Mesendoderm (in vitro differentiated cells): Measurements from ENCODE around the gene IL17RE.
A peak's percentile ranks its signal among the peaks of the same experiment; 100 is the strongest.
"Not testable (repeated sequence)": the region's sequence is repeated elsewhere in the genome, so short reads cannot be mapped to it uniquely, and the experiment has no call there.

Experiments used
- DNase-seq: peaks from one replicate; pipeline ENCODE4 v3.0.0; 2013
- H2AK5ac ChIP-seq: 2 replicates; pipeline ENCODE4 v1.6.1; 2013; ENCODE audit warnings: low read length, inconsistent platforms
- H2BK120ac ChIP-seq: 2 replicates; pipeline ENCODE4 v1.6.1; 2013; ENCODE audit warnings: low read depth, mild to moderate bottlenecking, low read length, moderate library complexity, mixed read lengths
- H2BK15ac ChIP-seq: replicated peaks from 2 replicates; pipeline ENCODE4 v1.6.1; 2013; ENCODE audit warnings: low read depth, mild to moderate bottlenecking, moderate library complexity
- H2BK5ac ChIP-seq: 2 replicates; pipeline ENCODE4 v1.6.1; 2013; ENCODE audit warnings: low read length, inconsistent platforms
- H3K18ac ChIP-seq: 2 replicates; pipeline ENCODE4 v1.6.1; 2013; ENCODE audit warnings: mild to moderate bottlenecking, low read length, mixed read lengths
- H3K23ac ChIP-seq: one replicate; pipeline ENCODE4 v1.6.1; 2013; ENCODE audit warnings: low read length
- H3K27ac ChIP-seq: 2 replicates; pipeline ENCODE4 v1.5.1; 2013; ENCODE audit warnings: low read depth, mild to moderate bottlenecking, inconsistent platforms, low read length, moderate library complexity
- H3K27me3 ChIP-seq: 2 replicates; pipeline ENCODE4 v1.6.1; 2013; ENCODE audit warnings: low read length, control low read depth, mild to moderate bottlenecking, inconsistent platforms; ENCODE audit not compliant: insufficient read depth, poor library complexity
- H3K36me3 ChIP-seq: 2 replicates; pipeline ENCODE4 v1.6.1; 2013; ENCODE audit warnings: low read length, inconsistent platforms; ENCODE audit not compliant: control insufficient read depth, insufficient read depth
- H3K4ac ChIP-seq: one replicate; pipeline ENCODE4 v1.6.1; 2013; ENCODE audit warnings: low read depth, mild to moderate bottlenecking, low read length, moderate library complexity
- H3K4me1 ChIP-seq: 2 replicates; pipeline ENCODE4 v1.6.1; 2013; ENCODE audit warnings: low read depth, low read length, inconsistent platforms; ENCODE audit not compliant: control insufficient read depth
- H3K4me2 ChIP-seq: 2 replicates; pipeline ENCODE4 v1.6.1; 2013; ENCODE audit warnings: low read length
- H3K4me3 ChIP-seq: 2 replicates; pipeline ENCODE4 v1.5.1; 2013; ENCODE audit warnings: mild to moderate bottlenecking, low read length
- H3K56ac ChIP-seq: one replicate; pipeline ENCODE4 v1.6.1; 2013; ENCODE audit warnings: low read length
- H3K79me1 ChIP-seq: 2 replicates; pipeline ENCODE4 v1.6.1; 2013; ENCODE audit warnings: low read length, inconsistent platforms
- H3K79me2 ChIP-seq: 2 replicates; pipeline ENCODE4 v1.6.1; 2013; ENCODE audit warnings: mild to moderate bottlenecking, low read length; ENCODE audit not compliant: control insufficient read depth, insufficient read depth
- H3K9ac ChIP-seq: 2 replicates; pipeline ENCODE4 v1.6.1; 2013; ENCODE audit warnings: low read length, inconsistent platforms
- H4K5ac ChIP-seq: one replicate; pipeline ENCODE4 v1.6.1; 2013; ENCODE audit warnings: low read length
- H4K8ac ChIP-seq: one replicate; pipeline ENCODE4 v1.6.1; 2013; ENCODE audit warnings: low read depth, mild to moderate bottlenecking, control low read depth, low read length, moderate library complexity
- WGBS: extraction: QIAGEN DNeasy Blood & Tissue Kit; methylation state at CpG from one replicate; pipeline ENCODE4 v1.1.7; 2013; ENCODE audit warnings: low lambda C conversion rate, missing lambda C conversion rate; ENCODE audit not compliant: insufficient coverage; ENCODE audit errors: extremely low coverage; 5-methylcytosine and 5-hydroxymethylcytosine counted together

The IL17RE gene

GRCh38 chr3:9861626-9862130, 41.0 kb upstream of the IL17RE start:
- no peak overlapping the region for H2AK5ac ChIP-seq
- no peak overlapping the region for H2BK120ac ChIP-seq
- no peak for DNase-seq
- no peak overlapping the region for H3K4ac ChIP-seq
- H2BK5ac ChIP-seq: no peak overlapping the region
- no peak overlapping the region for H3K4me2 ChIP-seq
- no peaks in the 10 kb centered on the region for H3K36me3 ChIP-seq
- no peaks in the 10 kb centered on the region for H3K4me1 ChIP-seq
- no peak overlapping the region for H3K23ac ChIP-seq
- H3K18ac ChIP-seq: no peak overlapping the region
- no peaks in the 10 kb centered on the region for H3K27me3 ChIP-seq
- H3K4me3 ChIP-seq: no peak overlapping the region
- no peak overlapping the region for H3K9ac ChIP-seq
- no peak overlapping the region for H4K5ac ChIP-seq
- no peak overlapping the region for H4K8ac ChIP-seq
- H3K56ac ChIP-seq: no peak overlapping the region
- H2BK15ac ChIP-seq: no peak overlapping the region
- WGBS: no CpG with 5 or more reads among the region's 5 CpGs
- H3K79me2 ChIP-seq: no peaks in the 10 kb centered on the region
- no peak overlapping the region for H3K27ac ChIP-seq
- H3K79me1 ChIP-seq: no peaks in the 10 kb centered on the region

GRCh38 chr3:9862391-9863057, 40.1 kb upstream of the IL17RE start:
- Histone ChIP-seq H3K9ac (peak overlapping the region; percentile 63), H2AK5ac (no peak overlapping the region), H2BK15ac (no peak overlapping the region), H2BK120ac (no peak overlapping the region), H3K27me3 (no peaks in the 10 kb centered on the region), H3K4me3 (no peak overlapping the region), H3K36me3 (no peaks in the 10 kb centered on the region), H4K5ac (no peak overlapping the region), H2BK5ac (no peak overlapping the region), H4K8ac (no peak overlapping the region), H3K79me2 (no peaks in the 10 kb centered on the region), H3K56ac (peak overlapping the region; percentile 86), H3K27ac (no peak overlapping the region), H3K79me1 (no peaks in the 10 kb centered on the region), H3K23ac (no peak overlapping the region), H3K4ac (no peak overlapping the region), H3K18ac (peak overlapping the region; percentile 62), H3K4me2 (peak overlapping the region; percentile 37), H3K4me1 (no peaks in the 10 kb centered on the region)
- WGBS: no CpG with 5 or more reads among the region's 45 CpGs
- DNase-seq: peak; percentile 70

- no peaks in the 10 kb centered on the region for H3K4me1 ChIP-seq
- H3K79me2 ChIP-seq: no peaks in the 10 kb centered on the region
- H2BK15ac ChIP-seq: no peak overlapping the region
- no peak overlapping the region for H2AK5ac ChIP-seq
- no peak overlapping the region for H3K4me3 ChIP-seq
- H3K23ac ChIP-seq: no peak overlapping the region
- H3K27ac ChIP-seq: no peak overlapping the region
- no peak overlapping the region for H2BK120ac ChIP-seq
- no peak overlapping the region for H3K4ac ChIP-seq
- H3K56ac ChIP-seq: peak overlapping the region; percentile 86
- no peak overlapping the region for H3K18ac ChIP-seq
- no peaks in the 10 kb centered on the region for H3K79me1 ChIP-seq
- no peaks in the 10 kb centered on the region for H3K36me3 ChIP-seq
- H4K5ac ChIP-seq: no peak overlapping the region
- H3K9ac ChIP-seq: peak overlapping the region; percentile 63
- DNase-seq: no peak
- no peak overlapping the region for H4K8ac ChIP-seq
- no peak overlapping the region for H3K4me2 ChIP-seq
- H2BK5ac ChIP-seq: no peak overlapping the region
- WGBS: no CpG with 5 or more reads among the region's 22 CpGs
- no peaks in the 10 kb centered on the region for H3K27me3 ChIP-seq
Measured at GRCh38 chr3:9863058-9863772, 39.4 kb upstream of the IL17RE start.

GRCh38 chr3:9864200-9864927, 38.3 kb upstream of the IL17RE start:
- no peaks in the 10 kb centered on the region for H3K79me1 ChIP-seq
- H3K36me3 ChIP-seq: no peaks in the 10 kb centered on the region
- H3K18ac ChIP-seq: no peak overlapping the region
- no peaks in the 10 kb centered on the region for H3K27me3 ChIP-seq
- no peak overlapping the region for H4K5ac ChIP-seq
- H3K4ac ChIP-seq: no peak overlapping the region
- no peaks in the 10 kb centered on the region for H3K79me2 ChIP-seq
- no peak for DNase-seq
- no peak overlapping the region for H3K9ac ChIP-seq
- no peak overlapping the region for H3K27ac ChIP-seq
- H2BK120ac ChIP-seq: no peak overlapping the region
- WGBS: no CpG with 5 or more reads among the region's 16 CpGs
- H4K8ac ChIP-seq: no peak overlapping the region
- no peaks in the 10 kb centered on the region for H3K4me1 ChIP-seq
- H3K56ac ChIP-seq: no peak overlapping the region
- H2BK15ac ChIP-seq: no peak overlapping the region
- no peak overlapping the region for H3K23ac ChIP-seq
- no peak overlapping the region for H2BK5ac ChIP-seq
- H3K4me3 ChIP-seq: no peak overlapping the region
- no peak overlapping the region for H3K4me2 ChIP-seq
- H2AK5ac ChIP-seq: no peak overlapping the region

- not testable (repeated sequence) for H3K4me1 ChIP-seq, H3K27me3 ChIP-seq, H3K56ac ChIP-seq, H3K27ac ChIP-seq, H3K79me2 ChIP-seq, H3K4me2 ChIP-seq, H2AK5ac ChIP-seq, H3K9ac ChIP-seq, H2BK15ac ChIP-seq, H2BK5ac ChIP-seq, H3K4me3 ChIP-seq, DNase-seq, H4K5ac ChIP-seq, H3K18ac ChIP-seq, H2BK120ac ChIP-seq, H3K79me1 ChIP-seq, H3K23ac ChIP-seq, H3K36me3 ChIP-seq, H4K8ac ChIP-seq, H3K4ac ChIP-seq
- WGBS: no CpG with 5 or more reads among the region's 10 CpGs
Measured at GRCh38 chr3:9865125-9865637, 37.5 kb upstream of the IL17RE start.
